ENCODE results near the gene ELP4.

The ELP4 gene

GRCh38 chr11:31761636-31762035 is 252.1 kb downstream of the ELP4 start:
- H3K9me3 ChIP-seq (ENCODE audit: control insufficient read depth, insufficient read depth, low read depth, low read length), result no peaks in the 10 kb centered on the region
- H3K36me3 ChIP-seq (ENCODE audit: control insufficient read depth in 2 of 2, insufficient read depth in 1 of 2, low read length in 2 of 2), result no peaks in the 10 kb centered on the region
- ChIA-PET POLR2A (no interaction called here), CTCF (interaction anchor here (0.9 kb wide), 1 partner anchor 120 kb away, joined by 3 read pairs; no protein-coding TSS in a partner anchor)
- no peaks in the 10 kb centered on the region for H3K4me1 ChIP-seq (ENCODE audit: control insufficient read depth, insufficient read depth, low read length)
- no peak overlapping the region for H3K27ac ChIP-seq (ENCODE audit: extremely low read depth, low read depth, low read length)
- no peak overlapping the region for H3K4me3 ChIP-seq (ENCODE audit: low read depth, low read length)
- TF ChIP-seq IKZF3 (tag by site-specific recombination; IDR thresholded peaks at IDR 0.05) (no peak), SCRT2 (tag by site-specific recombination; IDR thresholded peaks at IDR 0.05) (no peak), RBAK (tag by site-specific recombination; IDR thresholded peaks at IDR 0.05) (no peak), ZNF521 (tag by site-specific recombination; IDR thresholded peaks at IDR 0.05) (no peak)

- ChIA-PET POLR2A (no interaction called here), CTCF (interaction anchor here (0.6 to 1.0 kb wide), 3 partner anchors 11 to 107 kb away, joined by 3 to 4 read pairs (median 4); no protein-coding TSS in a partner anchor)
- H3K4me3 ChIP-seq (ENCODE audit: low read depth, low read length), result no peak overlapping the region
- no peaks in the 10 kb centered on the region for H3K36me3 ChIP-seq (ENCODE audit: control insufficient read depth in 2 of 2, insufficient read depth in 1 of 2, low read length in 2 of 2)
- H3K9me3 ChIP-seq (ENCODE audit: control insufficient read depth, insufficient read depth, low read depth, low read length), result no peaks in the 10 kb centered on the region
- H3K27ac ChIP-seq (ENCODE audit: extremely low read depth, low read depth, low read length), result no peak overlapping the region
- no peaks in the 10 kb centered on the region for H3K4me1 ChIP-seq (ENCODE audit: control insufficient read depth, insufficient read depth, low read length)
- TF ChIP-seq PRDM1 (tag by site-specific recombination; IDR thresholded peaks at IDR 0.05), result no peak
- TF ChIP-seq ZNF23 (tag by site-specific recombination; IDR thresholded peaks at IDR 0.05; ENCODE audit: borderline replicate concordance), result no peak
- TF ChIP-seq, protein P1, sequence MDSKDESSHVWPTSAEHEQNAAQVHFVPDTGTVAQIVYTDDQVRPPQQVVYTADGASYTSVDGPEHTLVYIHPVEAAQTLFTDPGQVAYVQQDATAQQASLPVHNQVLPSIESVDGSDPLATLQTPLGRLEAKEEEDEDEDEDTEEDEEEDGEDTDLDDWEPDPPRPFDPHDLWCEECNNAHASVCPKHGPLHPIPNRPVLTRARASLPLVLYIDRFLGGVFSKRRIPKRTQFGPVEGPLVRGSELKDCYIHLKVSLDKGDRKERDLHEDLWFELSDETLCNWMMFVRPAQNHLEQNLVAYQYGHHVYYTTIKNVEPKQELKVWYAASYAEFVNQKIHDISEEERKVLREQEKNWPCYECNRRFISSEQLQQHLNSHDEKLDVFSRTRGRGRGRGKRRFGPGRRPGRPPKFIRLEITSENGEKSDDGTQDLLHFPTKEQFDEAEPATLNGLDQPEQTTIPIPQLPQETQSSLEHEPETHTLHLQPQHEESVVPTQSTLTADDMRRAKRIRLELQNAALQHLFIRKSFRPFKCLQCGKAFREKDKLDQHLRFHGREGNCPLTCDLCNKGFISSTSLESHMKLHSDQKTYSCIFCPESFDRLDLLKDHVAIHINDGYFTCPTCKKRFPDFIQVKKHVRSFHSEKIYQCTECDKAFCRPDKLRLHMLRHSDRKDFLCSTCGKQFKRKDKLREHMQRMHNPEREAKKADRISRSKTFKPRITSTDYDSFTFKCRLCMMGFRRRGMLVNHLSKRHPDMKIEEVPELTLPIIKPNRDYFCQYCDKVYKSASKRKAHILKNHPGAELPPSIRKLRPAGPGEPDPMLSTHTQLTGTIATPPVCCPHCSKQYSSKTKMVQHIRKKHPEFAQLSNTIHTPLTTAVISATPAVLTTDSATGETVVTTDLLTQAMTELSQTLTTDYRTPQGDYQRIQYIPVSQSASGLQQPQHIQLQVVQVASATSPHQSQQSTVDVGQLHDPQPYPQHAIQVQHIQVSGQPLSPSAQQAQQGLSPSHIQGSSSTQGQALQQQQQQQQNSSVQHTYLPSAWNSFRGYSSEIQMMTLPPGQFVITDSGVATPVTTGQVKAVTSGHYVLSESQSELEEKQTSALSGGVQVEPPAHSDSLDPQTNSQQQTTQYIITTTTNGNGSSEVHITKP (tag by site-specific recombination; IDR thresholded peaks at IDR 0.05), result no peak
- no peak for TF ChIP-seq ZNF830 (tag by site-specific recombination; IDR thresholded peaks at IDR 0.05; ENCODE audit: low read depth)
- TF ChIP-seq, protein P2, sequence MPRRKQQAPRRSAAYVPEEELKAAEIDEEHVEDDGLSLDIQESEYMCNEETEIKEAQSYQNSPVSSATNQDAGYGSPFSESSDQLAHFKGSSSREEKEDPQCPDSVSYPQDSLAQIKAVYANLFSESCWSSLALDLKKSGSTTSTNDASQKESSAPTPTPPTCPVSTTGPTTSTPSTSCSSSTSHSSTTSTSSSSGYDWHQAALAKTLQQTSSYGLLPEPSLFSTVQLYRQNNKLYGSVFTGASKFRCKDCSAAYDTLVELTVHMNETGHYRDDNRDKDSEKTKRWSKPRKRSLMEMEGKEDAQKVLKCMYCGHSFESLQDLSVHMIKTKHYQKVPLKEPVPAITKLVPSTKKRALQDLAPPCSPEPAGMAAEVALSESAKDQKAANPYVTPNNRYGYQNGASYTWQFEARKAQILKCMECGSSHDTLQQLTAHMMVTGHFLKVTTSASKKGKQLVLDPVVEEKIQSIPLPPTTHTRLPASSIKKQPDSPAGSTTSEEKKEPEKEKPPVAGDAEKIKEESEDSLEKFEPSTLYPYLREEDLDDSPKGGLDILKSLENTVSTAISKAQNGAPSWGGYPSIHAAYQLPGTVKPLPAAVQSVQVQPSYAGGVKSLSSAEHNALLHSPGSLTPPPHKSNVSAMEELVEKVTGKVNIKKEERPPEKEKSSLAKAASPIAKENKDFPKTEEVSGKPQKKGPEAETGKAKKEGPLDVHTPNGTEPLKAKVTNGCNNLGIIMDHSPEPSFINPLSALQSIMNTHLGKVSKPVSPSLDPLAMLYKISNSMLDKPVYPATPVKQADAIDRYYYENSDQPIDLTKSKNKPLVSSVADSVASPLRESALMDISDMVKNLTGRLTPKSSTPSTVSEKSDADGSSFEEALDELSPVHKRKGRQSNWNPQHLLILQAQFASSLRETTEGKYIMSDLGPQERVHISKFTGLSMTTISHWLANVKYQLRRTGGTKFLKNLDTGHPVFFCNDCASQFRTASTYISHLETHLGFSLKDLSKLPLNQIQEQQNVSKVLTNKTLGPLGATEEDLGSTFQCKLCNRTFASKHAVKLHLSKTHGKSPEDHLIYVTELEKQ (tag by site-specific recombination; IDR thresholded peaks at IDR 0.05; ENCODE audit: borderline replicate concordance), result no peak
- TF ChIP-seq ZNF776 (tag by site-specific recombination; IDR thresholded peaks at IDR 0.05; ENCODE audit: borderline replicate concordance), result no peak
- TF ChIP-seq ZNF132 (tag by site-specific recombination; IDR thresholded peaks at IDR 0.05; ENCODE audit: borderline replicate concordance), result no peak
- TF ChIP-seq ZNF394 (tag by site-specific recombination; IDR thresholded peaks at IDR 0.05; ENCODE audit: borderline replicate concordance), result no peak
- no peak for TF ChIP-seq ZNF174 (tag by site-specific recombination; IDR thresholded peaks at IDR 0.05)
- TF ChIP-seq, protein P3, sequence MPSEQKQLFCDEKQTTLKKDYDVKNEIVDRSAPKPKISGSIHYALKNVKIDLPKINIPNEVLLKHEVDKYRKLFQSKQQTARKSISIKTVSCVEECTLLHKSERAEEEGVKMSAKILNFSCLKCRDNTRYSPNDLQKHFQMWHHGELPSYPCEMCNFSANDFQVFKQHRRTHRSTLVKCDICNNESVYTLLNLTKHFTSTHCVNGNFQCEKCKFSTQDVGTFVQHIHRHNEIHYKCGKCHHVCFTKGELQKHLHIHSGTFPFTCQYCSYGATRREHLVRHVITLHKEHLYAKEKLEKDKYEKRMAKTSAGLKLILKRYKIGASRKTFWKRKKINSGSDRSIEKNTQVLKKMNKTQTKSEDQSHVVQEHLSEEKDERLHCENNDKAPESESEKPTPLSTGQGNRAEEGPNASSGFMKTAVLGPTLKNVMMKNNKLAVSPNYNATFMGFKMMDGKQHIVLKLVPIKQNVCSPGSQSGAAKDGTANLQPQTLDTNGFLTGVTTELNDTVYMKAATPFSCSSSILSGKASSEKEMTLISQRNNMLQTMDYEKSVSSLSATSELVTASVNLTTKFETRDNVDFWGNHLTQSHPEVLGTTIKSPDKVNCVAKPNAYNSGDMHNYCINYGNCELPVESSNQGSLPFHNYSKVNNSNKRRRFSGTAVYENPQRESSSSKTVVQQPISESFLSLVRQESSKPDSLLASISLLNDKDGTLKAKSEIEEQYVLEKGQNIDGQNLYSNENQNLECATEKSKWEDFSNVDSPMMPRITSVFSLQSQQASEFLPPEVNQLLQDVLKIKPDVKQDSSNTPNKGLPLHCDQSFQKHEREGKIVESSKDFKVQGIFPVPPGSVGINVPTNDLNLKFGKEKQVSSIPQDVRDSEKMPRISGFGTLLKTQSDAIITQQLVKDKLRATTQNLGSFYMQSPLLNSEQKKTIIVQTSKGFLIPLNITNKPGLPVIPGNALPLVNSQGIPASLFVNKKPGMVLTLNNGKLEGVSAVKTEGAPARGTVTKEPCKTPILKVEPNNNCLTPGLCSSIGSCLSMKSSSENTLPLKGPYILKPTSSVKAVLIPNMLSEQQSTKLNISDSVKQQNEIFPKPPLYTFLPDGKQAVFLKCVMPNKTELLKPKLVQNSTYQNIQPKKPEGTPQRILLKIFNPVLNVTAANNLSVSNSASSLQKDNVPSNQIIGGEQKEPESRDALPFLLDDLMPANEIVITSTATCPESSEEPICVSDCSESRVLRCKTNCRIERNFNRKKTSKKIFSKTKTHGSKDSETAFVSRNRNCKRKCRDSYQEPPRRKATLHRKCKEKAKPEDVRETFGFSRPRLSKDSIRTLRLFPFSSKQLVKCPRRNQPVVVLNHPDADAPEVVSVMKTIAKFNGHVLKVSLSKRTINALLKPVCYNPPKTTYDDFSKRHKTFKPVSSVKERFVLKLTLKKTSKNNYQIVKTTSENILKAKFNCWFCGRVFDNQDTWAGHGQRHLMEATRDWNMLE (tag by site-specific recombination; conservative IDR thresholded peaks at IDR 0.05; ENCODE audit: low read depth), result no peak
- no peak for TF ChIP-seq ZNF138 (tag by site-specific recombination; IDR thresholded peaks at IDR 0.05; ENCODE audit: borderline replicate concordance)
- no peak for TF ChIP-seq KLF8 (tag by site-specific recombination; IDR thresholded peaks at IDR 0.05)
- TF ChIP-seq ATF2 (tag by site-specific recombination; IDR thresholded peaks at IDR 0.05; ENCODE audit: low read depth), result no peak
- no peak for TF ChIP-seq ZBTB8A (tag by site-specific recombination; IDR thresholded peaks at IDR 0.05)
- no peak for TF ChIP-seq ZNF302 (tag by site-specific recombination; IDR thresholded peaks at IDR 0.05; ENCODE audit: low read depth)
- no peak for TF ChIP-seq ZNF561 (tag by site-specific recombination; IDR thresholded peaks at IDR 0.05; ENCODE audit: borderline replicate concordance)
- TF ChIP-seq ZNF624 (tag by site-specific recombination; IDR thresholded peaks at IDR 0.05), result no peak
- no peak for TF ChIP-seq ZNF529 (tag by site-specific recombination; IDR thresholded peaks at IDR 0.05; ENCODE audit: insufficient replicate concordance)
These were observed 253.7 kb downstream of the ELP4 start for GRCh38 chr11:31763296-31763695.

Data from HEK293 (cell line).